H1 (cell line): ENCODE measurements around the gene RFX3. TPM values are rescaled to one million over a fixed set of nuclear protein-coding genes. Genes with fewer than 3 reads are reported as not detected.

Source experiments
- ASH2L ChIP-seq: fragments of 200-600, 300-600 bp; sonication (generic); IDR thresholded peaks from one replicate; pipeline ENCODE4 v1.7.1; 2017; ENCODE audit warnings: low read length
- CHD2 ChIP-seq: IDR thresholded peaks from 2 replicates; pipeline ENCODE4 v1.6.1; 2012; ENCODE audit warnings: low read length, improper control_type of control experiment
- CTBP2 ChIP-seq: IDR thresholded peaks from 2 replicates; pipeline ENCODE4 v1.7.0; 2011; ENCODE audit warnings: borderline replicate concordance, mild to moderate bottlenecking, moderate library complexity, mixed read lengths, low read length; ENCODE audit not compliant: insufficient read depth, insufficient read length
- E2F6 ChIP-seq: IDR thresholded peaks from 2 replicates; pipeline ENCODE4 v1.6.1; 2012; ENCODE audit warnings: inconsistent platforms
- SUZ12 ChIP-seq: fragments of 200-600 bp; sonication (generic); IDR thresholded peaks from 2 replicates; pipeline ENCODE4 v1.6.1; 2012; ENCODE audit warnings: mild to moderate bottlenecking, inconsistent platforms, low read length, moderate library complexity, mixed read lengths
- TAF7 ChIP-seq: optimal IDR thresholded peaks from 2 replicates; pipeline ENCODE3; 2011; ENCODE audit warnings: low read depth, mild to moderate bottlenecking, inconsistent platforms, low read length, moderate library complexity, borderline replicate concordance
- TBP ChIP-seq: IDR thresholded peaks from 2 replicates; pipeline ENCODE4 v1.6.1; 2011; ENCODE audit warnings: low read depth, low read length, improper control_type of control experiment
- YY1 ChIP-seq: IDR thresholded peaks from 2 replicates; pipeline ENCODE4 v1.6.1; 2011; ENCODE audit warnings: low read depth, mild to moderate bottlenecking, low read length
- polyA plus RNA-seq, 7 experiments: library from polyadenylated mRNA; depleted of rRNA in 3 of 7; stranded (reverse) in 5 of 7; unstranded in 2 of 7; fragments of >200 nt in 5 of 7; fragments of 200-250 nt in 2 of 7; gene quantifications; 1 replicate in 5 of 7; 2 replicates in 1 of 7; 4 replicates in 1 of 7; pipeline versions ENCODE4 v1.2.1 to v1.2.3, GENCODE V29; 2011 to 2013; ENCODE audit warnings: missing spikeins in 2 of 7, mixed read lengths in 2 of 7
- total RNA-seq: library from RNA; stranded (reverse); fragmentation: NEBNext Ultra II Directional; extraction: Animal tissue kit (Norgen Biotek cat#: 25700); gene quantifications from 2 replicates; pipeline ENCODE4 v1.2.1, GENCODE V29; 2021

The RFX3 gene
- total and polyA plus RNA-seq, 2 of the 8 experiments (the other 6 are each of a cell fraction or from before 2014, with no cell fraction given): 4.9 to 22.6 TPM

- TF ChIP-seq SUZ12 (no peak), TBP (no peak), YY1 (no peak), ASH2L (no peak), TAF7 (no peak), CHD2 (no peak), E2F6 (no peak), CTBP2 (no peak)
- TF ChIP-seq, all 59 proteins: peak for 0
These were observed 257.6 kb downstream of the RFX3 start (continued) for GRCh38 chr9:3268223-3268622.
